D721Med (cell line): ENCODE results near the gene TANGO2.

Experiments
- DNase-seq: peaks from one replicate; pipeline ENCODE4 v3.0.0; 2011; ENCODE audit warnings: low spot score; ENCODE audit not compliant: insufficient read length
- FAIRE-seq: peaks from 2 replicates; lab custom pipeline; 2011; peaks lifted over from hg19 to GRCh38; lab: Jason Lieb, UNC
- CTCF ChIP-seq: IDR thresholded peaks from 2 replicates; pipeline ENCODE4 v1.5.1; 2012; ENCODE audit warnings: mild to moderate bottlenecking, control low read depth; ENCODE audit not compliant: insufficient read depth; ENCODE audit errors: missing control alignments

The TANGO2 gene

GRCh38 chr22:20090730-20091240, 69.9 kb downstream of the TANGO2 start:
- DNase-seq (no peak), FAIRE-seq (no peak)
- TF ChIP-seq CTCF = no peak

- no peak for DNase-seq
Observed at GRCh38 chr22:20091690-20092476, 71.0 kb downstream of the TANGO2 start.

GRCh38 chr22:20092477-20092854, 71.6 kb downstream of the TANGO2 start:
- TF ChIP-seq CTCF = no peak
- no peak for FAIRE-seq
- no peak for DNase-seq

More at GRCh38 chr22:20091690-20092476, 71.0 kb downstream of the TANGO2 start:
- no peak for FAIRE-seq
- TF ChIP-seq CTCF = no peak

- FAIRE-seq = no peak
Observed at GRCh38 chr22:20093418-20094196, 72.7 kb downstream of the TANGO2 start.

GRCh38 chr22:20094197-20094807, 73.4 kb downstream of the TANGO2 start:
- DNase-seq = no peak
- no peak for FAIRE-seq
- TF ChIP-seq CTCF = no peak

More at GRCh38 chr22:20093418-20094196, 72.7 kb downstream of the TANGO2 start:
- DNase-seq = no peak
- TF ChIP-seq CTCF = no peak

GRCh38 chr22:20095521-20095920, 74.6 kb downstream of the TANGO2 start:
- no peak for TF ChIP-seq CTCF
- FAIRE-seq (no peak), DNase-seq (no peak)
